Brain microvascular endothelial cell (primary cell): ENCODE measurements around the gene CDH4.

ENCODE experiments used
- DNase-seq: peaks from one replicate; pipeline ENCODE4 v3.0.0-alpha.2; 2020
- H3K27ac ChIP-seq: fragments of 250-450 bp; sonication (Bioruptor Pico); 2 replicates; pipeline ENCODE4 v1.5.1; 2020; ENCODE audit warnings: mild to moderate bottlenecking, moderate library complexity
- H3K27me3 ChIP-seq: fragments of 250-450 bp; sonication (Bioruptor Pico); replicated peaks from 2 replicates; pipeline ENCODE4 v1.5.1; 2020; ENCODE audit warnings: mild to moderate bottlenecking
- H3K36me3 ChIP-seq: fragments of 250-450 bp; sonication (Bioruptor Pico); replicated peaks from 2 replicates; pipeline ENCODE4 v1.5.1; 2020; ENCODE audit warnings: mild to moderate bottlenecking
- H3K4me3 ChIP-seq: 2 replicates; pipeline ENCODE4 v1.5.1; 2011; ENCODE audit warnings: low read depth, mild to moderate bottlenecking, control low read depth, low read length, moderate library complexity
- in situ Hi-C: cut with HindIII; loops from 2 replicates; pipeline ENCODE4 v1.10.0; 2017; ENCODE audit warnings: low sequenced_read_pairs, low pct_ligation_motif_present
- TF ChIP-seq, protein P1 (sequence below): IDR thresholded peaks from 2 replicates; pipeline ENCODE4 v1.5.1; 2011; ENCODE audit warnings: low read depth, mild to moderate bottlenecking, moderate library complexity, low read length, control low read depth, inconsistent platforms; ENCODE audit errors: missing control alignments

Gene CDH4

DNA sequence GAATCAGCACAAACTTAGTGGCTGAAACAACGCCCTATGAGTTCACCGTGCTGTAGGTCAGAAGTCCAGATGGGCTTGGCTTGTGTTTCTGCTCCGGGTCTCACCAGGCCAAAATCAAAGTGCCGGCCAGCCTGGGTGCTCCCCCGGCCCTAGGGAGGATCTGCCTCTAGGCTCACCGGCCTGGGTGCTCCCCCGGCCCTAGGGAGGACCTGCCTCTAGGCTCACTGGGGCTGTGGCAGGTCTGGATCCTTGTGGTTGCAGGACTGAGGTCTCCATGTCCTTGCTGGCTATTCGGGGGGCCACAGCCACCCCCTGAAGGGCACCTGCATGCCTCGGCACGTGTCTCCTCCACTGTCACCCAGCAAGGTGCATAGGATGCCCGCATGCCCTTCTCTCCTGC is 597.3 kb downstream of the CDH4 start:
- no peaks in the 10 kb centered on the region for H3K36me3 ChIP-seq
- no peaks in the 10 kb centered on the region for H3K27me3 ChIP-seq
- in situ Hi-C loops: no loop called here
- H3K4me3 ChIP-seq: no peak overlapping the region
- no peak for DNase-seq
- no peak overlapping the region for H3K27ac ChIP-seq
- TF ChIP-seq, protein P1, sequence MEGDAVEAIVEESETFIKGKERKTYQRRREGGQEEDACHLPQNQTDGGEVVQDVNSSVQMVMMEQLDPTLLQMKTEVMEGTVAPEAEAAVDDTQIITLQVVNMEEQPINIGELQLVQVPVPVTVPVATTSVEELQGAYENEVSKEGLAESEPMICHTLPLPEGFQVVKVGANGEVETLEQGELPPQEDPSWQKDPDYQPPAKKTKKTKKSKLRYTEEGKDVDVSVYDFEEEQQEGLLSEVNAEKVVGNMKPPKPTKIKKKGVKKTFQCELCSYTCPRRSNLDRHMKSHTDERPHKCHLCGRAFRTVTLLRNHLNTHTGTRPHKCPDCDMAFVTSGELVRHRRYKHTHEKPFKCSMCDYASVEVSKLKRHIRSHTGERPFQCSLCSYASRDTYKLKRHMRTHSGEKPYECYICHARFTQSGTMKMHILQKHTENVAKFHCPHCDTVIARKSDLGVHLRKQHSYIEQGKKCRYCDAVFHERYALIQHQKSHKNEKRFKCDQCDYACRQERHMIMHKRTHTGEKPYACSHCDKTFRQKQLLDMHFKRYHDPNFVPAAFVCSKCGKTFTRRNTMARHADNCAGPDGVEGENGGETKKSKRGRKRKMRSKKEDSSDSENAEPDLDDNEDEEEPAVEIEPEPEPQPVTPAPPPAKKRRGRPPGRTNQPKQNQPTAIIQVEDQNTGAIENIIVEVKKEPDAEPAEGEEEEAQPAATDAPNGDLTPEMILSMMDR: no peak

DNA sequence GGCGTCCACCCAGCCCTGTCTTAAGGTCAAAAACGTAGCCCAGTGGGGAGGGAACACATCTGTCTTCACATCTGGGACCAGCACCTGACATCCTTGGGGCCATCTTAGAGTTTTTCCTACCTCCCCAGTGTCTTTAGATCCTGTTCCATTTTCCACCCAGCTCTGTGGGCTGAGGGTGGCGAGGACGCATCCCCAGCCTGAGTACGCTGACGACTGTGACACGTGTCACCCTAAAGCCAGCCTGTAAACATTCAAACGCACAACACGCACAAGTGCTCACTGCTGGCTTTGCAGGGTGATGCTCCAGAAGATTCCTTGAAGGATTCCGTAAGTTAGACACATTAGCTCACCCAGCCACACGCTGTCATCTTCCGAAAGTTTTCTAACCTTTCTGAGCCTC is 597.8 kb downstream of the CDH4 start:
- Histone ChIP-seq H3K36me3 (no peaks in the 10 kb centered on the region), H3K4me3 (no peak overlapping the region), H3K27me3 (no peaks in the 10 kb centered on the region), H3K27ac (no peak overlapping the region)
- TF ChIP-seq, protein P1: no peak
- in situ Hi-C loops: no loop called here
- no peak for DNase-seq

- Histone ChIP-seq H3K27me3 (no peaks in the 10 kb centered on the region), H3K36me3 (no peaks in the 10 kb centered on the region), H3K27ac (no peak overlapping the region), H3K4me3 (no peak overlapping the region)
- in situ Hi-C loops: no loop called here
- no peak for DNase-seq
- TF ChIP-seq, protein P1: no peak
These were observed 598.4 kb downstream of the CDH4 start for GRCh38 chr20:61850457-61850856.

- Histone ChIP-seq H3K36me3 (no peaks in the 10 kb centered on the region), H3K27me3 (no peaks in the 10 kb centered on the region), H3K27ac (no peak overlapping the region), H3K4me3 (no peak overlapping the region)
- TF ChIP-seq, protein P1: no peak
- no peak for DNase-seq
- in situ Hi-C loops: no loop called here
These were observed 599.2 kb downstream of the CDH4 start for GRCh38 chr20:61850926-61851900.

DNA sequence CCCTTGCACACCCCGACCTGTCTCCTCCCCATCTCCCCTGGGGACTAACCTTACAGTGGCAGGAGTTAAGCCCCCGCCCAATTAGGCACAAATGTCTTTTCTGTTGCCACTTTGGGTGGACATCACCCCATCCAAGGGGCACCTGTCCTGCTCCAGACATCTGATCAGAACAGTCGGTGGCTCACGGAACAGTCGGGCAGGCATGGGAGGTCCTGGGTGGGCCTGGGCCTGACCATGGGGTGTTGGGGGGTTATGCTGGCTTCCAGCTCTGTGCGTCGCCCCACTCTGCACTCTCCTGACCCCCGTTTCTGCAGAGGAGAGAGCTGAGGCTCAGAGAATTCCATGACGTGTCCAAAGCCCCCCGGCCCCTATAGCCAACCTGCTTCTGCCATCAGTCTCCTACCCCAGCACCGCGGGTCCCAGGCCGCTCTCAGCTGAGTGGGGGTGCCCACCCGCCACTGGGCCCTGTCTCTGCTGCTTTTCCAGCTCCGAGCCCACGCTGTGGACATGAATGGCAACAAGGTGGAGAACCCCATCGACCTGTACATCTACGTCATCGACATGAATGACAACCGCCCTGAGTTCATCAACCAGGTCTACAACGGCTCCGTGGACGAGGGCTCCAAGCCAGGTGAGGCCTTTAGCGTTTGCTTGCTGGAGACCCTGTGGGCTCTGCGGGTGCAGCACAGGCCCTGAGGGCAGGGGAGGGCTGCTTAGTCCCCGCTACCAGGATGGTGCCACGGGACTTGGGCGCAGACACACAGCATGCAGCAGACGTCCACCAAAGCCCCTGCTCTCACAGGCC is 600.4 kb downstream of the CDH4 start:
- DNase-seq: no peak
- TF ChIP-seq, protein P1: no peak
- H3K4me3 ChIP-seq: no peak overlapping the region
- H3K27me3 ChIP-seq: no peaks in the 10 kb centered on the region
- H3K36me3 ChIP-seq: no peaks in the 10 kb centered on the region
- H3K27ac ChIP-seq: no peak overlapping the region
- in situ Hi-C loops: no loop called here
